Fibroblast of lung (primary cell): ENCODE data around the gene DNAAF1.

Experiments
- EZH2 ChIP-seq: IDR thresholded peaks from 2 replicates; pipeline ENCODE4 v1.5.1; 2012; ENCODE audit warnings: low read length, control low read depth, mild to moderate bottlenecking; ENCODE audit errors: missing control alignments
- TF ChIP-seq, protein P1 (sequence below), 2 donors: IDR thresholded peaks in 1 of 2; conservative IDR thresholded peaks in 1 of 2; 1 replicate in 1 of 2; 2 replicates in 1 of 2; pipeline ENCODE4 v1.5.1; 2011 to 2012; ENCODE audit warnings: low read length in 2 of 2, control low read depth in 1 of 2, inconsistent platforms in 1 of 2, low read depth in 1 of 2, mild to moderate bottlenecking in 1 of 2

DNA sequence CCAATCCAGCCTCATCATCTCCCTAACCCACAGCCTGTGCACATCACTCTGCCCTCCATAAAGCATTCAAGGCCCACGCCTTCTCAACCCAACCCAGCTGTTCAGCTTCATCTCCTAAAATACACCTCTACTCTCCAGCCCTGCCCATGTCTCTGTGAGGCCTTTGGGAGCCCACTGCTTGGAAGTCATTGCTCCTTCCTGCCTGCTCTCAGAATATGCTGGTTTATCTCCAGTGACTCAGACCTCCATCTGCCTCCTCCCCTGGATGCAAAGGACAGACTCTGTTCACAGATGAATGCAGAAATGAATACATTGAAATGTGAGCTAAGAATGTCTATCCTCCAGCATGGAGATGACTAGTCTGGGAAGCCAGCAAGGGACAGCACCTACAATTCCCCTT lies 75.7 kb downstream of the DNAAF1 start:
- no peak for TF ChIP-seq EZH2
- TF ChIP-seq, protein P1, sequence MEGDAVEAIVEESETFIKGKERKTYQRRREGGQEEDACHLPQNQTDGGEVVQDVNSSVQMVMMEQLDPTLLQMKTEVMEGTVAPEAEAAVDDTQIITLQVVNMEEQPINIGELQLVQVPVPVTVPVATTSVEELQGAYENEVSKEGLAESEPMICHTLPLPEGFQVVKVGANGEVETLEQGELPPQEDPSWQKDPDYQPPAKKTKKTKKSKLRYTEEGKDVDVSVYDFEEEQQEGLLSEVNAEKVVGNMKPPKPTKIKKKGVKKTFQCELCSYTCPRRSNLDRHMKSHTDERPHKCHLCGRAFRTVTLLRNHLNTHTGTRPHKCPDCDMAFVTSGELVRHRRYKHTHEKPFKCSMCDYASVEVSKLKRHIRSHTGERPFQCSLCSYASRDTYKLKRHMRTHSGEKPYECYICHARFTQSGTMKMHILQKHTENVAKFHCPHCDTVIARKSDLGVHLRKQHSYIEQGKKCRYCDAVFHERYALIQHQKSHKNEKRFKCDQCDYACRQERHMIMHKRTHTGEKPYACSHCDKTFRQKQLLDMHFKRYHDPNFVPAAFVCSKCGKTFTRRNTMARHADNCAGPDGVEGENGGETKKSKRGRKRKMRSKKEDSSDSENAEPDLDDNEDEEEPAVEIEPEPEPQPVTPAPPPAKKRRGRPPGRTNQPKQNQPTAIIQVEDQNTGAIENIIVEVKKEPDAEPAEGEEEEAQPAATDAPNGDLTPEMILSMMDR (conservative IDR thresholded peaks at IDR 0.05 in 1 of 2, IDR thresholded peaks at IDR 0.05 in 1 of 2; ENCODE audit: low read depth in 1 of 2, low read length in 2 of 2) = no peak
